EH (cell line): ENCODE data around the gene SLC6A20.
A peak's percentile ranks its signal among the peaks of the same experiment; 100 is the strongest.

ENCODE experiments used
- DNase-seq: peaks from one replicate; pipeline ENCODE4 v3.0.0-alpha.2; 2015; ENCODE audit warnings: low read depth

The SLC6A20 gene

DNA sequence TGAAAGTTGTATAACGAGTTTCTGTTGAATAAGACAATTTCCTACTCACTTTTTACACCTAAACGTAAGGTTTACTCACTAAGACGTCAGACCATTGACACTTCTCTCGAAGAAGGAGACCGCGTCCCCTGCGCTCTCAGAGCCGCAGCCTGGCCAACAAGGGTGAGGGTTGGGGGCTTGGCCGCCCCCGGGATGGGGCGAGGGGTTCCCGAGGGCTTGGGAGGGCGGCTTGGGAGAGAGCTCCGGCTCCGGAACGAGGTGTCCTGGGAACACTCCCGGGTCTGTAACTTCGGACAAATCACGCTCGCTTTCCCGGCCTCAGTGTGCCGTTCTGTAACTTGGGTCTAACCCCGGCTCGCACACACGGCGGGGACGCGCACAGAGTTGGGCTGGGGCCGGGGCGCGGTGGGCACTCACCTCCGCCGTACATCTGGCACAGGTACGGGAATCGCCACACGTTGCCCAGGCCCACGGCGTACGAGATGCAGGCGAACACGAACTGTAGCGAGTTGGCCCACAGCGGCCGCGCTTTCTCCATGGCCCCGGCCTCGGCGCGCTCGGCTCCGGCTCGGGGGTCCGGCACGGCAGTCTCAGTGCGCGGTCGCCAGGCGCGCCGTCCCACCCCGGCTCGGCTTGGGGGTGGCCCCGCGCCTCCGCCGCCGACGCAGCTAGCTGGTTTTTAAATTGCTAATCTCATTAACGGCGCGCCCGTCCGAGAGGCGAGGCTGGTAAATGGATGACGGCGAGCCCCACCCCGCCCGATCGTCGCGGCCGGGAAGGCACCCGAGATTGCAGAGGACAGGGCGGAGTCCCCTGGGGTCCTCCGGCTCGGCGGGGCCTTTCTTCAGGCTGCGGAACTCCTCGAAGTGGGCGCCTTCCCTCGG is at the start of gene SLC6A20:
Gene SLC6A20, minus strand, starts transcription at position 655 of the 884 bp plus-strand sequence. Its CDS starts 117 bp downstream, at position 538.
- no peak for DNase-seq

DNA sequence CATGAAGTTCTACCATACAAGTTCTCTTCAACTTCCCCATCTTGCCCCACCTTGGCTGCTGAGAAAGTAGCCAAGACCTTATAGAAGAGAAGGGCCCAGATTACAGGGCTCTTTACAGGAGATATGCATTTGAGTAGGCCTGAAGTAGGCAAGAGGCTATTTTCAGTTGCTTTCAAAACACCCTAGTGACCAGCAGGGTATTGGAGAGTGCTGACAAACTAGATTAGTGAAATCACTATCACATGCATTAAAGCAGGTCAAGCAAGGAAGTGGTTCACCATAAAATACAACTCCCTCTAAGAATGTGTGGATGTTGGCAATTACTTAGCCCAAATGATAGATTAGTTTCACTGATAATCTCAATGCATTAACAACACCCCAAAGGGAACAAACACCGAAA is 48.3 kb upstream of the SLC6A20 start:
- no peak for DNase-seq

- DNase-seq = no peak
Measured at GRCh38 chr3:45842851-45843625, 46.7 kb upstream of the SLC6A20 start.

GRCh38 chr3:45841757-45842491 is 45.6 kb upstream of the SLC6A20 start, which contains the start of gene LZTFL1:
TSS of gene LZTFL1 (minus strand) at chr3:45842119. CDS start at chr3:45841991, 128 bp downstream.
- DNase-seq = peak; percentile 97

DNA sequence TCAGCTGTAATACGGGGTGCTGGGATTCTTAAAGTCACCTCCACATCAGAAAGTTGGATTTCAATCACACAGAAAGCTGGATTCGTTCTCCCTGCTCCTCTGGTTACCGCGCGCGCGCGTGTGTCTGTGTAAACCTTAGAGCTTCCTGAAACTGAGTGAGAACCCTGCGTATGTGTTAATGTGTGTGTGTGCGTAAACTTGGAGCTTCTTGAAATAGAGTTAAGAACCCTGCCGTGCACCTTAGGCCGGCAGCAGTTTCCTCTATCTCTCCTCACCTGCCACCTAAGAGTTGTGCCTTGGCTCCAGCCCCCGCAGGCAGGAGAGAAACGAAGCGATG is 45.1 kb upstream of the SLC6A20 start:
- DNase-seq = peak; percentile 31

DNA sequence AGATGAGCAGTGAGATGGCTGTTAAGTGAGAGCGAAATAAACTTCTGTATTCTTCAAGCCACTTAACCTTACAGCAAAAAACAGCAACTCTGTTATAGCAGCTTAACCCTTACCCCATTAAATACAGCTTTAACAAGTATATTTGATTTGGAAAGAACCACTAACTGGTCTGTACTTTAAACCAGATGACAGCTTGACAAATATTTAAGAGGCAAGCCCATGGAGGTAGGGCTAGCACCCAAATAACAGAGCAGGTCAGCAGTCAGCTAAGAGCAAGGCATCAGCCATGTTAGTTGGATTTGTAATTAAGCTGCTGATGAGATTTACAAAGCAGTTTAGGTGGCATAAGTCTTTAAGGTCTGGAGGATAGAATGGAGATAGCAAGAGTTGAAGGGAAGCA is 42.1 kb upstream of the SLC6A20 start:
- DNase-seq = no peak

DNA sequence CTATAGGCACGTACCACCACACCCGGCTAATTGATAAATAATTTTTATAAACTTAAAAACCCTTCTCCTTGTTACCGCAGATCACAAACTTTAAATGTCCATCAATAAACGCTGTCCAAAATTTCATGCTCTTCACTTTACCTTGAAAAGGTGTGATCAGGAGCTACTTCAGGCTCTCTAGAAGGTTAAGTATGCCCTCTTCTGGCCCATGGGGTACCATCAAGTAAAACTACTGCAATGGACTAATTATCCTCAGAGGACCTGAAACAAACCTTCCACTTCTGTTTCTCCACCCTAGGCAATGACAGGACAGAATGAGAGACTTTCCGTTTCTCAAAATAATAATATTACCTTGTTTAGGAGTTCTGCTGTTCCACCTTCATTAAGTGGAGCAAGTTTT is 36.4 kb upstream of the SLC6A20 start:
- DNase-seq = peak; percentile 21

DNA sequence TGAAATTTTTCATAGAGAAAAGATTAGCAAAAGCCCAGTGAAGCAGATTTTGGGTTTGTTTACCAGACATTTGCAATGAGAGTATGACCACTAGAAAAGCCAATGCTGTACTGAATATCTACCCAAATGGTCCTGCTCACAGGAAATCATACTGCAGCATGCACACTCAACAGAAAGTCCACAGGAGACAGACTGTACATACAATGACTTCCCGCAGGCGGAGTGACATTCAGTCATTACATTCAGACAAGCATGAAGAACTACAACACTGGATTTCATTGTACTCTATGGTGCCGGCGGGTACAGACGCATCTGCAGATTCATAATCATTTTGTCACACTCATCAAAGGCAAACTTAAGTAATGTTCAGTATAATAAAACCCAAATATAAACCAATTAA is 33.8 kb upstream of the SLC6A20 start:
- no peak for DNase-seq

DNA sequence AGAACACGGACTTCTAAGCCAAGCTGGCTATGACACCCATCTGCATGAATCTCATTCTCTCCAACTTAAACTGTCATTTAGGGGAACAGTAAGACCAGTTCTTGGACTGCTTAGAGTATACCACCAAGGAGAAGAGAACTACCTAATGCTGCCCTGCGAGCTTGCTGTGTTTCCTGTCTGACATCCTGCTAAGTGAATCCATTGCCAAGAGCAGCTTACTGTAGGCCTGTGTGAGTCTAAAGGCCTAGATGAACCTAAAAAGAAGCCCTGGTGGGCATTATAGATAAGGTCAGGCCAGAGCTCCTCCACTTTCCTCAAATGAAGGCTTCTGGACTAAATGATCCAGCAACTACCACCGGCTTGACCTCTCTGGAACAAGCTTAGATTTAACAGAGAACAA is 30.6 kb upstream of the SLC6A20 start:
- DNase-seq = no peak

DNA sequence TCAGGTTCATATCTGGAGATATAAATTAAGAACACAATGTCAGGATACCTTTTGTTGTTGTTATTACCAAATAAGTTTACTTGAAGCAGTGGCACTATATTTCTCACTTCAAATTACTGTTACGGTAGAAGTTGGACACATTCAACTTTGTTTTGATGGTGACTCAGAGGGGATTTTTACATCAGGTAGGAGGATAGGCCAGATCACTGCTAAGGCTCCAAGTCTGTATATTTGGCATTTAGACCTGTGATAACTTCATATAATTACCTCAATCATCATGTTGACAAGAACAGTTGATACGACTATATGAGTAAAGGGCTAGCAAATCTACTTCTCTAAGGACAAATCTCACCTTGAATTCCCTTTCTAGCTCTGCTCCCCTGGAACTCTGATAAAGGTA is 30.0 kb upstream of the SLC6A20 start:
- DNase-seq = no peak

DNA sequence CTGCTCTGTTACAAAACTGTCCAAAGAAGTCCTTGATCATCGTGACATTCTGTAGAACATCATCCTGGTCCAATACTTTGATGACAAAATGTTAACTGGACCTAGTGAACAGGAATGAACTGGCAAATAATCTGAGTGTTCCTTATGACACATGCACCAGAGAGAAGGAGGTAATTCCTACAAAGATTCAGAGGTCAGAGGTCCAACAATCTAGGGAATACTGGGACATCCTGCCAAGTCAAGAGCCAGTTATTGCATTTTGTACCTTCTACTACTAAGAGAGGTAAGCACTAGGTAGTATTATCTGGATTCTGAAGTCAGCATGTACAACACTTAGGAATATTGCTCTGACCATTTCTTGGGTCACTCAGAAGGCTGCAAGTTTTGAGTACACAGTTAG is 24.8 kb upstream of the SLC6A20 start:
- no peak for DNase-seq

GRCh38 chr3:45819543-45819942 is 23.2 kb upstream of the SLC6A20 start:
- peak; percentile 76 for DNase-seq

GRCh38 chr3:45817831-45818522 is 21.6 kb upstream of the SLC6A20 start:
- DNase-seq = peak; percentile 95

DNA sequence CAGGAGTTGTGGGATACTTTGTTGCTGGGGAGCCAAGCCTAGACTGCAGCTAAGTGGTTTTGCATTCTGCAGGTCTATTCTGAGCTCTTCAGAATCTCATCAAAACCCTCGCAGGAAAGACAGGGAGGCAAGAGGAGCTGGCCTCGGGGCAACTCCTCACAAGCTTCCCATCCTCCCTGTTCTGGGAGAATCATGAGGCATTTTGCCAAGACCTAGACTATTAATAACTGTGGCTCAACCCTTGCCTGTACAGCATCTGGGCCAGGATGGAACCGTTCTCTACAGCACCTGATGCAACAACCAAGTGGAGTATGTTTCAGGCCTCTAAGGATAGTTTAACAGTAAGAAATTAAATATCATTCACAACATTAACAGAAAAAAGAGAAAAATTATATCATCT is 20.2 kb upstream of the SLC6A20 start:
- peak; percentile 76 for DNase-seq

- no peak for DNase-seq
Measured at GRCh38 chr3:45814322-45814721, 18.0 kb upstream of the SLC6A20 start.

DNA sequence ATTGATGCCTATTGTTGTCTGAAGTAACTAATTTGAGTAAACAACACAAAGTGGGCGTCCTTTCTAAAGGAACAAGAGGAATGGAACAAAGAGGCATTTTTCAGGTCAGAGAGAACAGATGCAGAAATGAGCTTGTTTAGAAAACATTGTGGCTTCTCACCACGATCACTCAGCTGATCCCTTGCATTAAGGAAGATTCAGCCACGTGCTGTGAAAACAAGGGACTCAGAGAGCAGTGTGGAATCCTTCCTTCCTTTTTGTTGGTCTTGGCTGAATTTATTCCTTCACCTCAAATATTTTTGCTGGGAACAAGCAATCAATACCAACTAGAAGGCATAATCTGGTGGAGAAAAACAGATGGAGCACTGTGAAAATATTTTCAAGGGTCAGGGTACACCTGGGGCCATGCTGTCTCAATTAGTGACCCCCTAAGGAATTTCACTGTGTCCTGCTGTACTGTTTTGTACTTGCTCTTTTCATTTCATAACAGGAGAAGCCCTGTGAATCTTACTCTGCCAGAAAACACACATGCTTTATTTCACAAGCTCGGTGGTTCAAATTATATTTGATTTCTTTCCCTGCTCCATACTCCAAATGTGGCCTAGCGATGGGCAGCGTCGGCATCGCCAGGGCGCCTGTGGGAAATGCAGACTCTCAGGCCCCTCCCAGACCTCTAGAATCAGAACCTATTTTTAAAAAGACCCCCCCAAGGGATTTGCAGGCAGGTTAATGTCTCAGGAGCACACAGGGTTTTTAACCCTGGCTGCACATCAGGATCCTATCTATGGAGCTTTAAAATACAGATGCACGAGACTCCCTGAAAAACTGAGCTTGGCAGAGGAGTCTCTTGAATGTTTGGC is 11.6 kb upstream of the SLC6A20 start:
- DNase-seq = no peak

DNA sequence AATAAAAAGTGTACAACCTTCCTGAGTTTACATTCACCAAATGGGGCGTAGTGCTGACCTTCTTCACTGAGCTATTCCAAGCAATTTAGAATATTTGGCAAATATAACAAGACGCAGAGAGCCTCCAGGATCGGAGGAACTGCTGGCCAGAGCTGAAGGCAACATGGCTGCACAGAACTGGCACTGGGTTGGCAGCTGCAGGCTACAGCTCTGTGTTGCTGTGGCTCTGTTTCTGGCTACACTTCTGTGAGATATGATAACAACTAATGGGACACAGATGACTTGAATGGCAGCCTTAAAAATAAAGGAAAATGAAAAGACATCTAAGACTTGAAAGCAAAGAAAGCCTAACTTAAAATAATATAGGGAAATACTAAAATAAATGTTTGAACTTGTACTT is 10.8 kb upstream of the SLC6A20 start:
- no peak for DNase-seq

- DNase-seq = no peak
Measured at GRCh38 chr3:45806072-45806471, 9.7 kb upstream of the SLC6A20 start.

DNA sequence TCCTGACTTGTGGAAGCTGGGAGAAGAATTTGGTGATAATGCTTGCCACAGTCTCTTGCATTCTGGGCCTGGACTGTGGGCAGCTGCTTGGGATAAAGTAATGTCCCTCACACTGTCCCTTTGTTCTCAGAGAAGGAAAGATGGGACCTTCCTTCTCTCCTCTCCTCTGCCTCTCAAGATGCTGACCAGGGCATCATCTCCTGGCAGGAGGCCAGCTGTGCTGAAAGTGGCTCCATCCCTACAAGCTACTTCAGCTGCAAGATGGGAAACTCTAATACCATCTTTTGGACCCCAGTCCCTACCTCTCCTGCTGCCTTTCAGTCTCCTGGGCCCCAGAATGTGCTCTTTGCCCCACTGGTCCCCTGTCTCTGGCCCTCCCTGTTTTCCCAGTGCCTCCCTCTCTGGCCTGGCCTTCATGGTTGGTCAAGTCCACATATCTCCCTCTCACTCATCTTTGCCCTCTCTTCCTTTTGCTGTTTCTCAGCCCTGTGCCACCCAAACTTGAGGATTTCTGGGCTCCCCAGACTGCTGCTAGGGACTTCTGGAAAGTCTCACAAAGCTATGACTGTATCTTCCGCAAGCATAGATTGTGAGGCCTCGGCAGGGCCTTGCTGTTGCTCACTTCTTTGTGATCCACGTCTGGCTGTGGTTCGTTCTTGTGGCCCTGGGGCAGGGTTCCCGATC is 7.1 kb upstream of the SLC6A20 start:
- DNase-seq = no peak

- DNase-seq = no peak
Measured at GRCh38 chr3:45802146-45802545, 5.8 kb upstream of the SLC6A20 start.
